ENCODE results near the gene SLC9A5. TPM values are rescaled to one million over a fixed set of nuclear protein-coding genes. Genes with fewer than 3 reads are reported as not detected.

Gene SLC9A5
- total and polyA plus RNA-seq, 4 donors, result 1.4 to 9.1 (median 3.9) TPM

- WGBS (ENCODE audit: insufficient coverage), result 94% methylated on average over 8 of the region's 9 CpGs
- H3K27ac ChIP-seq (ENCODE audit: low read depth, low read length), result no peak overlapping the region
- DNase-seq (ENCODE audit: low read depth in 4 of 6, low spot score in 6 of 6), result no peak
- peaks cover 28% of the 10 kb centered on the region for H3K4me1 ChIP-seq (ENCODE audit: control insufficient read depth, insufficient read depth, low read length)
- no peaks in the 10 kb centered on the region for H3K9me3 ChIP-seq (ENCODE audit: control insufficient read depth, insufficient read depth, low read length)
- H3K4me3 ChIP-seq (ENCODE audit: low read depth, low read length), result no peak overlapping the region
- H3K36me3 ChIP-seq (ENCODE audit: control insufficient read depth, insufficient read depth, low read length), result peaks cover 54% of the 10 kb centered on the region
- no peaks in the 10 kb centered on the region for H3K27me3 ChIP-seq (ENCODE audit: control insufficient read depth, insufficient read depth, low read length)
Measured at GRCh38 chr16:67228905-67229304, 19.9 kb upstream of the SLC9A5 start.

DNA sequence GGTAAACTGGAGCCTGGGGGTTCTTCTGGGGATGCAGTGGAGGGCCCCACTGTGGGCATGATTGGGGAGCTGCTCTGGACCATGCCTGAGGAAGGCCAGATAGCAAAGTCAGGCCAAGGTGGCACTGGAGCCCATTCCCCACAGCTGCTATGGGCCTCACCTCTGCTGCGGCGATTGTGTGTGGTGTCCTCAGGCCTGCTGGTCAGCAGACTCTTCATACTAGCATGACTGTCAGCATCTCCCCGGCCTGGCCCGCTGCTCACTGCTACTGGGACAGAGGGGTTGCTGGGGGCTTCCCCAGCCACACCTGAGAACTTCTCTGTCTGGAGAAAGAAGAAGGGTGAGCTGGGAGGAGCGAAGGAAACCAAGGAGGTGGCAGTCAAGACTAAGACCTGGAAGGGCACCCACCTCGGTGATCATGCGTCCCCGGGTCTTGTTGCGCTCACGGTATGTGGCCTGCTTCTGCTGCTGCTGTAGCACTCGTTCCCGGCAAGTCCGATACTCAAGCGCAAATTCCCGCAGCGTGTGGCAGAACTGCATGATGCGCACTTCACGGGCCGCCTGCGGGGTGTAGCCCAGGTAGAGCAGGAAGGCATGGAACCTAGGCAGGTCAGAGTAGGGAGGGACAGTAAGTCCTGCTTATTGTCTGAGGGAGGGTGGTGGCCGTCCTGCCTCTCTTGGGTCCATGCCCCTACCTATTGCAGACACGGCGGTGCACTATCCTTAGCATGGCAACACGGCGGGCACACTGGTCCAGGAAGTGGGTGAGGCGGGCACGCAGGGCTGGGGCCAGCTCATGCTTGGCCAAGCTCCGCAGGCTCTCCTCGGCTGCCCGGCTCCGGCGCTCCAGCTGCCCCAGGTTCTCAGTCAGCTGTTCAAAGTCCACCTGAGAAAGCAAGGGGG, 18.6 kb upstream of the SLC9A5 start:
- no peak for DNase-seq (ENCODE audit: low read depth in 4 of 6, low spot score in 6 of 6)
- 97% methylated on average over 31 of the region's 32 CpGs for WGBS (ENCODE audit: insufficient coverage)
- peaks cover 61% of the 10 kb centered on the region for H3K36me3 ChIP-seq (ENCODE audit: control insufficient read depth, insufficient read depth, low read length)

GRCh38 chr16:67230809-67231660, 17.7 kb upstream of the SLC9A5 start:
- Histone ChIP-seq H3K27me3 (ENCODE audit: control insufficient read depth, insufficient read depth, low read length) (no peaks in the 10 kb centered on the region), H3K4me3 (ENCODE audit: low read depth, low read length) (no peak overlapping the region), H3K27ac (ENCODE audit: low read depth, low read length) (no peak overlapping the region), H3K36me3 (ENCODE audit: control insufficient read depth, insufficient read depth, low read length) (peaks cover 68% of the 10 kb centered on the region), H3K4me1 (ENCODE audit: control insufficient read depth, insufficient read depth, low read length) (peaks cover 19% of the 10 kb centered on the region), H3K9me3 (ENCODE audit: control insufficient read depth, insufficient read depth, low read length) (no peaks in the 10 kb centered on the region)
- DNase-seq (ENCODE audit: low read depth in 4 of 6, low spot score in 6 of 6), result no peak
- WGBS (ENCODE audit: insufficient coverage), result 93% methylated on average over 11 of the region's 12 CpGs

More for the DNA sequence above, 18.6 kb upstream of the SLC9A5 start:
- Histone ChIP-seq H3K4me1 (ENCODE audit: control insufficient read depth, insufficient read depth, low read length) (peaks cover 28% of the 10 kb centered on the region), H3K4me3 (ENCODE audit: low read depth, low read length) (no peak overlapping the region), H3K27me3 (ENCODE audit: control insufficient read depth, insufficient read depth, low read length) (no peaks in the 10 kb centered on the region), H3K27ac (ENCODE audit: low read depth, low read length) (no peak overlapping the region), H3K9me3 (ENCODE audit: control insufficient read depth, insufficient read depth, low read length) (no peaks in the 10 kb centered on the region)

- Histone ChIP-seq H3K27ac (ENCODE audit: low read depth, low read length) (no peak overlapping the region), H3K4me1 (ENCODE audit: control insufficient read depth, insufficient read depth, low read length) (no peaks in the 10 kb centered on the region), H3K27me3 (ENCODE audit: control insufficient read depth, insufficient read depth, low read length) (no peaks in the 10 kb centered on the region), H3K36me3 (ENCODE audit: control insufficient read depth, insufficient read depth, low read length) (peaks cover 85% of the 10 kb centered on the region), H3K4me3 (ENCODE audit: low read depth, low read length) (no peak overlapping the region), H3K9me3 (ENCODE audit: control insufficient read depth, insufficient read depth, low read length) (no peaks in the 10 kb centered on the region)
- peak in 1 of 6 donors; percentile 22 for DNase-seq (ENCODE audit: low read depth in 4 of 6, low spot score in 6 of 6)
- 89% methylated on average over 4 of the region's 7 CpGs for WGBS (ENCODE audit: insufficient coverage)
Measured at GRCh38 chr16:67233596-67233995, 15.2 kb upstream of the SLC9A5 start.

DNA sequence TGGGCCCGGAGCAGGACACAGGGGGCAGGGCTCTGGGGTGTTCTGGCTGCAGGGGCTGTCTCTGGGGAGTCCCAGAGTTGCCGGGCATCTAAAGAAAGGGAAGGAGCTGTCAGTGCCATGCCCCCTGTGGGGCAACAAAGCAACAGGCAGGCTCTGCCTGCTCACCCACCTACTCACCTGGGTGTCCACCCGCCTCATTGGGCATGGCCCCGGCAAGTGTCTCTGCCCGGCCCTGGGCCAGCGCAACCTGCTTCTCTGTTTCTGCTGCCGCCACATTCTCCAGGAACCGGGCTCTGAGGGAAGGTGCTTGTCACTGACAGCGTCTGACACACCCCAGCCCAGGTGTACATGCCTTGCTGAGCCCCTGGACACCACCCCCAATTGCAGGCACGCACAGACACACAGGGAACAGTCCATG, 14.6 kb upstream of the SLC9A5 start:
- no peaks in the 10 kb centered on the region for H3K9me3 ChIP-seq (ENCODE audit: control insufficient read depth, insufficient read depth, low read length)
- H3K27me3 ChIP-seq (ENCODE audit: control insufficient read depth, insufficient read depth, low read length), result no peaks in the 10 kb centered on the region
- no peak overlapping the region for H3K4me3 ChIP-seq (ENCODE audit: low read depth, low read length)
- 93% methylated on average over 9 of the region's 10 CpGs for WGBS (ENCODE audit: insufficient coverage)
- no peak overlapping the region for H3K27ac ChIP-seq (ENCODE audit: low read depth, low read length)
- DNase-seq (ENCODE audit: low read depth in 4 of 6, low spot score in 6 of 6), result no peak
- peaks cover 85% of the 10 kb centered on the region for H3K36me3 ChIP-seq (ENCODE audit: control insufficient read depth, insufficient read depth, low read length)
- no peaks in the 10 kb centered on the region for H3K4me1 ChIP-seq (ENCODE audit: control insufficient read depth, insufficient read depth, low read length)

DNA sequence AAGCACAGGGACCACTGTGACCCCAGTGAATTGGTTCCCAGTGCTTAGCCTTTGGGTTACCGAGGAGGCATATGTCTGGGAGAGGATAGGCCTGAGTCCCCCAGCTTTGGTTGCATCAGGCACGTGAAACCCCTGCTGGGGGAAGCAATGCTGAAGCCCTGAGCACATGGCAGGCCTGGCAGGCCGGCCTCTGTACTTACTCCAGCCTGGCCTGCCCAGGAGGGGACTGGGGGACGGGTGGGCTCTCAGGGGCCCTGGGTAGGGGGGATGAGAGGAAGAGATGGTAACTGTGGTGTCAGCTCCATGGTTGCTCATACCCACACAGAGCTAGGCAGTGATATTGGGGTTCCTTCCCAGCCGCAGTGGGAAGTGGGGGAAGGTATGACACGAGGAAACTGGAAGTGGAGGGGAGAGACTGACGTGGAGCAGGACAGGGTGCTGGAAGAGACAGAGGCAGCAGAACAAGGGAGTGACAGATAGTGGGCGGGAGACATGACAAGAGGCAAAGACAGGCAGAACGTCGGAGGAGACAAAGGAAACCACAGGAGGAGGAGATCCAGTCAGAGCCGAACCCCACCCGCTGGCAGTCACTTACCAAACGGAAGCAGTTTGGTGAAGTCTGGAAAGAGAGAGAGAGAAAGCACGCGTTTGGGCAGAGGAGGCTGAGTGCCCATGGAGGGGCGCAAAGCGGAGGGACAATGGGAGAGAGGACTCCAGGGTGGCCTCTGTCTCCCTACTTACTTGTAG, 12.8 kb upstream of the SLC9A5 start:
- WGBS (ENCODE audit: insufficient coverage), result 76% methylated on average over 17 of the region's 17 CpGs
- Histone ChIP-seq H3K4me1 (ENCODE audit: control insufficient read depth, insufficient read depth, low read length) (no peaks in the 10 kb centered on the region), H3K4me3 (ENCODE audit: low read depth, low read length) (no peak overlapping the region), H3K9me3 (ENCODE audit: control insufficient read depth, insufficient read depth, low read length) (no peaks in the 10 kb centered on the region), H3K36me3 (ENCODE audit: control insufficient read depth, insufficient read depth, low read length) (peaks cover 69% of the 10 kb centered on the region), H3K27me3 (ENCODE audit: control insufficient read depth, insufficient read depth, low read length) (no peaks in the 10 kb centered on the region), H3K27ac (ENCODE audit: low read depth, low read length) (no peak overlapping the region)
- DNase-seq (ENCODE audit: low read depth in 4 of 6, low spot score in 6 of 6), result no peak

- H3K4me1 ChIP-seq (ENCODE audit: control insufficient read depth, insufficient read depth, low read length), result peaks cover 2% of the 10 kb centered on the region
- no peaks in the 10 kb centered on the region for H3K9me3 ChIP-seq (ENCODE audit: control insufficient read depth, insufficient read depth, low read length)
- no peaks in the 10 kb centered on the region for H3K27me3 ChIP-seq (ENCODE audit: control insufficient read depth, insufficient read depth, low read length)
- WGBS (ENCODE audit: insufficient coverage), result 65% methylated on average over 42 of the region's 50 CpGs
- no peak overlapping the region for H3K4me3 ChIP-seq (ENCODE audit: low read depth, low read length)
- H3K27ac ChIP-seq (ENCODE audit: low read depth, low read length), result no peak overlapping the region
- DNase-seq (ENCODE audit: low read depth in 4 of 6, low spot score in 6 of 6), result peak in 2 of 6 donors; percentile 26 to 63
- peaks cover 62% of the 10 kb centered on the region for H3K36me3 ChIP-seq (ENCODE audit: control insufficient read depth, insufficient read depth, low read length)
Measured at GRCh38 chr16:67236563-67237395, 12.0 kb upstream of the SLC9A5 start.

GRCh38 chr16:67237396-67238277, 11.1 kb upstream of the SLC9A5 start:
- H3K4me3 ChIP-seq (ENCODE audit: low read depth, low read length), result no peak overlapping the region
- 76% methylated on average over 11 of the region's 16 CpGs for WGBS (ENCODE audit: insufficient coverage)
- H3K36me3 ChIP-seq (ENCODE audit: control insufficient read depth, insufficient read depth, low read length), result peaks cover 54% of the 10 kb centered on the region

More at GRCh38 chr16:67237396-67238277, 11.1 kb upstream of the SLC9A5 start:
- DNase-seq (ENCODE audit: low read depth in 4 of 6, low spot score in 6 of 6), result no peak
- no peaks in the 10 kb centered on the region for H3K27me3 ChIP-seq (ENCODE audit: control insufficient read depth, insufficient read depth, low read length)
- no peaks in the 10 kb centered on the region for H3K9me3 ChIP-seq (ENCODE audit: control insufficient read depth, insufficient read depth, low read length)
- peaks cover 2% of the 10 kb centered on the region for H3K4me1 ChIP-seq (ENCODE audit: control insufficient read depth, insufficient read depth, low read length)
- H3K27ac ChIP-seq (ENCODE audit: low read depth, low read length), result no peak overlapping the region
